Fibroblast of skin of back (primary cell): ENCODE measurements around the gene PIEZO2.

Experiments
- DNase-seq: peaks from one replicate; pipeline ENCODE4 v3.0.0-alpha.2; 2013

PIEZO2 gene

GRCh38 chr18:11112286-11112685 is 37.1 kb downstream of the PIEZO2 start:
- DNase-seq = peak; percentile 64

GRCh38 chr18:11110509-11110908 is 38.9 kb downstream of the PIEZO2 start:
- DNase-seq = no peak

- peak; percentile 33 for DNase-seq
These were observed 40.4 kb downstream of the PIEZO2 start for GRCh38 chr18:11108947-11109346.

- DNase-seq = no peak
These were observed 42.5 kb downstream of the PIEZO2 start for GRCh38 chr18:11106894-11107293.

- no peak for DNase-seq
These were observed 43.9 kb downstream of the PIEZO2 start for GRCh38 chr18:11105463-11105862.

GRCh38 chr18:11104307-11104706 is 45.1 kb downstream of the PIEZO2 start:
- no peak for DNase-seq

GRCh38 chr18:11096839-11097750 is 52.3 kb downstream of the PIEZO2 start:
- DNase-seq = no peak

GRCh38 chr18:11096411-11096810 is 53.0 kb downstream of the PIEZO2 start:
- no peak for DNase-seq

- no peak for DNase-seq
These were observed 53.6 kb downstream of the PIEZO2 start for GRCh38 chr18:11095674-11096293.

- DNase-seq = no peak
These were observed 54.2 kb downstream of the PIEZO2 start for GRCh38 chr18:11095211-11095610.

- DNase-seq = peak; percentile 38
These were observed 57.6 kb downstream of the PIEZO2 start for GRCh38 chr18:11091746-11092145.

- DNase-seq = no peak
These were observed 59.2 kb downstream of the PIEZO2 start for GRCh38 chr18:11089931-11090715.

- DNase-seq = no peak
These were observed 68.3 kb downstream of the PIEZO2 start for GRCh38 chr18:11081009-11081532.

- peak; percentile 66 for DNase-seq
These were observed 70.9 kb downstream of the PIEZO2 start for GRCh38 chr18:11078491-11078890.

GRCh38 chr18:11077548-11078187 is 71.7 kb downstream of the PIEZO2 start:
- no peak for DNase-seq

- no peak for DNase-seq
These were observed 74.5 kb downstream of the PIEZO2 start for GRCh38 chr18:11074889-11075288.

- no peak for DNase-seq
These were observed 75.4 kb downstream of the PIEZO2 start for GRCh38 chr18:11073971-11074370.

- no peak for DNase-seq
These were observed 76.7 kb downstream of the PIEZO2 start for GRCh38 chr18:11072632-11073031.

GRCh38 chr18:11071300-11071699 is 78.1 kb downstream of the PIEZO2 start:
- DNase-seq = no peak

- no peak for DNase-seq
These were observed 78.8 kb downstream of the PIEZO2 start for GRCh38 chr18:11070593-11070992.

GRCh38 chr18:11066038-11066437 is 83.3 kb downstream of the PIEZO2 start:
- DNase-seq = no peak

- no peak for DNase-seq
These were observed 84.5 kb downstream of the PIEZO2 start for GRCh38 chr18:11064727-11065460.
